Measurements from ENCODE around the gene PARP3.

Gene PARP3

DNA sequence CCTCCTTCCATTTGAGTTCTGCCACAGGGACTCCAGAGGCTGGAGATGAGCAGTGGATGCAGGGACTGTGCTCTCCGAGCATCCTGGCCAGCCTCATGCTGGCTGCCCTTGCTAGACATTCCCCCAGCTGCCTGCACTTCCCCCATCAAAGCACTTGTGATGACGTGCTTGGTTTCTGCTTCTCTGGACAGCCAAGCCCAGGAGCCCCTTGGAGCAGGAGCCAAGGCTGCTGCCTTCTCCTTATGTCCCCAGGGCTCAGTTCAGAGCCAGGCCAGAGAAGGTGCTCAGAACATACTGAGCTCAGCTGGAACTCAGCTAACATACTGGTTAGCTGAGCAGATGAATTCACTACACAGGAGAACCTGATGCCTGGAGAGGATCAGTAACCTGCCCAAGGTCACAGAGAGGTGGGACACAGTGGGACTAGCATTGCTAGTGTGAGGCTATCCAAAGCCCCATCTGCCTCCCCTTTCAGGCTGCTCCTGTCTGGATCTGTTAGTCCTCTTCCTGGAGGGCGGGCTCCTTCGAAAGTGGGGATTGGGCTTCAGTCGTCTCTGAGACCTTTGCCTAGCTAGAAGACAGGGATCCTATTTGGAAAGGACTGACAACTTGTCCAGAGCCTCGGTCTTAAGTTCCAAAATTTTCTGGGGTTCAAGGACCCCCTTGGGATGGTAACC is 20.8 kb downstream of the PARP3 start:
- no peak for DNase-seq (ENCODE audit: low read depth)
- H3K4me3 ChIP-seq (ENCODE audit: low read depth, low read length) = no peak overlapping the region
- in situ Hi-C loops (cut with HindIII; ENCODE audit: low sequenced_read_pairs) = no loop called here
- TF ChIP-seq, protein P1, sequence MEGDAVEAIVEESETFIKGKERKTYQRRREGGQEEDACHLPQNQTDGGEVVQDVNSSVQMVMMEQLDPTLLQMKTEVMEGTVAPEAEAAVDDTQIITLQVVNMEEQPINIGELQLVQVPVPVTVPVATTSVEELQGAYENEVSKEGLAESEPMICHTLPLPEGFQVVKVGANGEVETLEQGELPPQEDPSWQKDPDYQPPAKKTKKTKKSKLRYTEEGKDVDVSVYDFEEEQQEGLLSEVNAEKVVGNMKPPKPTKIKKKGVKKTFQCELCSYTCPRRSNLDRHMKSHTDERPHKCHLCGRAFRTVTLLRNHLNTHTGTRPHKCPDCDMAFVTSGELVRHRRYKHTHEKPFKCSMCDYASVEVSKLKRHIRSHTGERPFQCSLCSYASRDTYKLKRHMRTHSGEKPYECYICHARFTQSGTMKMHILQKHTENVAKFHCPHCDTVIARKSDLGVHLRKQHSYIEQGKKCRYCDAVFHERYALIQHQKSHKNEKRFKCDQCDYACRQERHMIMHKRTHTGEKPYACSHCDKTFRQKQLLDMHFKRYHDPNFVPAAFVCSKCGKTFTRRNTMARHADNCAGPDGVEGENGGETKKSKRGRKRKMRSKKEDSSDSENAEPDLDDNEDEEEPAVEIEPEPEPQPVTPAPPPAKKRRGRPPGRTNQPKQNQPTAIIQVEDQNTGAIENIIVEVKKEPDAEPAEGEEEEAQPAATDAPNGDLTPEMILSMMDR (IDR thresholded peaks at IDR 0.05; ENCODE audit: low read depth, low read length, missing control alignments) = no peak

DNA sequence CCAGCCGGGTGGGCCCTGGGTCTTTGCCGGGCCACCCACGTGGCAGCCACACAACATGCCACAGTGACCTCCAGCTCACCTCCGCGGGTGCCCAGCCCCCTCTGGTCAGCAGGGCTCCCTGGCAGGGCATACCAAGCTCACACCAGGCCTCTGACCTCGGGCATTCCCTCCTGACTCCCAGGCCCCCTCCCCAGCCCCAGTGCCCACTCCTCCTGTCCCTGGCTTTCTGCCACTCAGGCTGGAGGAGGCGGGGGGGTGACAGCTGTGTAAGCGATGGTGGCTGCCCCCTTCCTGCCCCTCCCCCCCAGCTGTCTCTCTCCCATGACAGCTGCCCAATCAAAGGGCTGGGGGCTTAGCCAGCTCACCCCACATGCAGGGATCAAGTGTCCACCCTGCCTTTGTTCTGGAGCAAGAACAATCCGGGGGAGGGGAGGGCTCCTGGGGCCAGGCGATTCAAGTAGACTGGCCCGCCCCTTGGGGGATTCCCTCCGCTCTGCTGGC is 21.8 kb downstream of the PARP3 start:
- no peak for DNase-seq (ENCODE audit: low read depth)
- H3K4me3 ChIP-seq (ENCODE audit: low read depth, low read length) = no peak overlapping the region
- TF ChIP-seq, protein P1 (IDR thresholded peaks at IDR 0.05; ENCODE audit: low read depth, low read length, missing control alignments) = no peak
- in situ Hi-C loops (cut with HindIII; ENCODE audit: low sequenced_read_pairs) = no loop called here

DNA sequence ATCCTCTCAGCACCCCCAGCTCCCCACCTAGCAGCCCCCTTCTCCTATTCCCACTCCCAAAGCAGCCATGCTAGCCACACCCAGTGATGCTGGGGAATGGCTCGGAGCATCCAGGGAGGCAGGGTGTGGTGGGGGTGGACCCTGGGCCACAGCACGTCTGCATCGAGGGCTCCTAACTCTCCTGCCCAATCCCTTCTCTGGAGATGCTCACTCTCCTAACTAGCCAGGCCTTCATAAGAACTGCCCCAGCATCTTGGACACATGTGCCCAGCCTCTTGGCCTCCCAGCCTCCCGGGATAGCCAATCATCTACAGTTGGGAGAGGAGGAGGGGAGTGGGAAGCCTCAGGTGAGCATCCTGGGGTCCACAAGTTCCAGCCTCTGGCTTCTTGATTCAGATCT is 22.4 kb downstream of the PARP3 start:
- TF ChIP-seq, protein P1 (IDR thresholded peaks at IDR 0.05; ENCODE audit: low read depth, low read length, missing control alignments) = no peak
- in situ Hi-C loops (cut with HindIII; ENCODE audit: low sequenced_read_pairs) = no loop called here
- no peak overlapping the region for H3K4me3 ChIP-seq (ENCODE audit: low read depth, low read length)
- no peak for DNase-seq (ENCODE audit: low read depth)

DNA sequence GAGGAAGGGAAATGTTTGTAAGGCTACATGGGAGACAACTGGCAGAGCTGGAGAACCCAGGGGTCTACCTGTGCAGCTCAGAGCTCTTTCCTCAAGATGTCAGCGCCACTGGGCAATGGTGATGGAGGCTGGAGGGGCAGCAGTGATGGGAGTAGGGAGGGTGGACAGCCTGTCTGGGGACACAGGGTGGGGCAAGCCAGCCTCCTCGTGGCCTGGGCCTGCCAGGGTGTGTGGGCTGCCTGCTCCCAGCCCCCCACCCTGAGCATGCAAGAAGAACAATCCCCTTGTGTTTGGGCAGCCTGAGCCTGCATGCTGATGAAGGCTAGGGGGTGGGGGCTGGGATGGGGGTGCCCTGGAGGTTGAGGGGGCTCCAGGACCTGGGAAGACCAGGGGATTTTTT is 23.9 kb downstream of the PARP3 start:
- TF ChIP-seq, protein P1 (IDR thresholded peaks at IDR 0.05; ENCODE audit: low read depth, low read length, missing control alignments) = no peak
- in situ Hi-C loops (cut with HindIII; ENCODE audit: low sequenced_read_pairs) = no loop called here
- H3K4me3 ChIP-seq (ENCODE audit: low read depth, low read length) = peak overlapping the region; percentile 64
- no peak for DNase-seq (ENCODE audit: low read depth)

DNA sequence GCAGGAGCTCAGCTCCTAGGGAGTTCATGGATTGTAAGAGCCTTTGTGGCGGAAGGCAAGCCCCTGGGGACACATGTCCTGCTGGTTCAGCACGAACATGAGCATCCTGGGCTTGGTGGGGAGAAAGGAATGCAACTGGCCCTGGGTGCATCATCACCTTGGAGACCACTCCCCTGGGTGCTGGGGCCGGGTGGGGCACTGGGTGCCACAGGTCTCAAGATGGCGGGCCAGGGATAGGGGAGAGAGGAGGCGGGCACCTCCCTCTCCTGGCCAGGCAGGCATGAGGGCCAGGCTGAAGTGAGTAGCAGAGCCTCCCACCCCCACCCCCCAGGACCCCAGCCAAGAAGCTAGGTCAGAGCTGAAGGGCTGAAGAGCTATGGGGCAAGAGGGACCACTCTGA is 24.3 kb downstream of the PARP3 start:
- in situ Hi-C loops (cut with HindIII; ENCODE audit: low sequenced_read_pairs) = no loop called here
- TF ChIP-seq, protein P1 (IDR thresholded peaks at IDR 0.05; ENCODE audit: low read depth, low read length, missing control alignments) = no peak
- H3K4me3 ChIP-seq (ENCODE audit: low read depth, low read length) = peak overlapping the region; percentile 64
- DNase-seq (ENCODE audit: low read depth) = no peak

DNA sequence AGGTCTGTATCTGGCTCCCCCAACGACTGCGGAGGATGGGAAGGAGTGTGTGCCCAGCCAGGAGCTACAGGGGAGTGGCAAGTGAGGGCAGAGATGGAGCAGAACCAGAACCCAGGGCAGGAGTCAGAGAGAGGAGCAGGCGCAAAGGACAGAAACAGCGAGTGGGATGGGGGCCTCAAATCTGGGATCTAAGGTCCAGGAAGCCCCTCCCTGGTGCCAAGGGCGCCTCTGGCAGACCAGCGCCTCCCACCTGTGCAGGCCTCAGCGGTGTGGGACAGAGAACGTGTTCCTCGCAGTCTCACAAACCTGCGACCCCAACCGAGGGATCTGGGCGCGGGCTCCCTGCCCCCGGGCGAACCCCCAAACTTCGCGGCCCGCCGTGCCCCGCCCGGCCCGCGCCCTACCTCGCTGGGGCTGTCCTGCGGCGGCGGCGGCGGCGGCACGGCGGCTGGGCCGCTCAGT is 24.8 kb downstream of the PARP3 start:
- H3K4me3 ChIP-seq (ENCODE audit: low read depth, low read length) = peak overlapping the region; percentile 64
- no peak for DNase-seq (ENCODE audit: low read depth)
- in situ Hi-C loops (cut with HindIII; ENCODE audit: low sequenced_read_pairs) = no loop called here
- TF ChIP-seq, protein P1 (IDR thresholded peaks at IDR 0.05; ENCODE audit: low read depth, low read length, missing control alignments) = no peak

Measured in astrocyte of the cerebellum (primary cell).